Neural crest cell (in vitro differentiated cells): ENCODE measurements around the gene AIM2. TPM values are rescaled to one million over a fixed set of nuclear protein-coding genes. Genes with fewer than 3 reads are reported as not detected.
A peak's percentile ranks its signal among the peaks of the same experiment; 100 is the strongest.

Experiments
- DNase-seq: peaks from one replicate; pipeline ENCODE4 v3.0.0; 2021; ENCODE audit warnings: low read depth, mixed read lengths, low spot score
- H3K27ac Mint-ChIP-seq: one replicate; pipeline ENCODE4 v1.8.0; 2021; ENCODE audit warnings: mild to moderate bottlenecking, mixed read lengths; ENCODE audit not compliant: unreplicated experiment
- H3K27me3 Mint-ChIP-seq: 2 replicates; pipeline ENCODE4 v1.8.0; 2021; ENCODE audit warnings: low read depth, mild to moderate bottlenecking, mixed read lengths
- H3K36me3 Mint-ChIP-seq: 2 replicates; pipeline ENCODE4 v1.8.0; 2021; ENCODE audit warnings: low read depth, mild to moderate bottlenecking, mixed read lengths
- H3K4me1 Mint-ChIP-seq: 2 replicates; pipeline ENCODE4 v1.8.0; 2021; ENCODE audit warnings: mixed read lengths
- H3K4me3 Mint-ChIP-seq: one replicate; pipeline ENCODE4 v1.8.0; 2021; ENCODE audit warnings: mild to moderate bottlenecking, mixed read lengths
- H3K9me3 Mint-ChIP-seq: 2 replicates; pipeline ENCODE4 v1.8.0; 2021; ENCODE audit warnings: mixed read lengths
- CTCF ChIP-seq: fragments of 200-600 bp; sonication (generic); conservative IDR thresholded peaks from 2 replicates; pipeline ENCODE4 v1.5.0; 2021; ENCODE audit warnings: antibody characterized with exemption, mild to moderate bottlenecking
- total RNA-seq: library from RNA; stranded (reverse); gene quantifications from 2 replicates; pipeline ENCODE4 v1.2.1, GENCODE V29; 2021

Gene AIM2
- total RNA-seq, 1 donor from 2014 or later = 5.7 TPM

- H3K4me3 Mint-ChIP-seq = no peak overlapping the region
- no peaks in the 10 kb centered on the region for H3K9me3 Mint-ChIP-seq
Measured at GRCh38 chr1:159065106-159065505, 11.5 kb downstream of the AIM2 start.

GRCh38 chr1:159058751-159059150 lies 17.8 kb downstream of the AIM2 start:
- Mint-ChIP-seq H3K27ac (no peak overlapping the region), H3K36me3 (peaks cover 12% of the 10 kb centered on the region), H3K4me1 (peaks cover 24% of the 10 kb centered on the region), H3K27me3 (no peaks in the 10 kb centered on the region), H3K9me3 (peaks cover 3% of the 10 kb centered on the region), H3K4me3 (no peak overlapping the region)
- no peak for TF ChIP-seq CTCF
- DNase-seq = no peak

More at GRCh38 chr1:159065106-159065505, 11.5 kb downstream of the AIM2 start:
- no peak overlapping the region for H3K27ac Mint-ChIP-seq
- TF ChIP-seq CTCF = no peak
- DNase-seq = no peak
- no peaks in the 10 kb centered on the region for H3K4me1 Mint-ChIP-seq
- H3K36me3 Mint-ChIP-seq = peaks cover 7% of the 10 kb centered on the region
- no peaks in the 10 kb centered on the region for H3K27me3 Mint-ChIP-seq

- Mint-ChIP-seq H3K27ac (no peak overlapping the region), H3K9me3 (peaks cover 3% of the 10 kb centered on the region), H3K4me1 (peaks cover 28% of the 10 kb centered on the region), H3K4me3 (no peak overlapping the region), H3K36me3 (peaks cover 11% of the 10 kb centered on the region), H3K27me3 (no peaks in the 10 kb centered on the region)
- peak; percentile 5 for DNase-seq
- peak; percentile 40 for TF ChIP-seq CTCF
Measured at GRCh38 chr1:159056069-159056698, 20.4 kb downstream of the AIM2 start.

GRCh38 chr1:159055181-159055641 lies 21.4 kb downstream of the AIM2 start:
- Mint-ChIP-seq H3K9me3 (peaks cover 3% of the 10 kb centered on the region), H3K27ac (no peak overlapping the region)

GRCh38 chr1:159054427-159054826 lies 22.1 kb downstream of the AIM2 start:
- Mint-ChIP-seq H3K27me3 (no peaks in the 10 kb centered on the region), H3K36me3 (peaks cover 7% of the 10 kb centered on the region), H3K9me3 (peaks cover 3% of the 10 kb centered on the region), H3K4me1 (peaks cover 28% of the 10 kb centered on the region), H3K4me3 (no peak overlapping the region), H3K27ac (peak overlapping the region; percentile 6)
- DNase-seq = no peak
- no peak for TF ChIP-seq CTCF

More at GRCh38 chr1:159055181-159055641, 21.4 kb downstream of the AIM2 start:
- Mint-ChIP-seq H3K4me1 (peaks cover 28% of the 10 kb centered on the region), H3K27me3 (no peaks in the 10 kb centered on the region), H3K4me3 (no peak overlapping the region), H3K36me3 (peaks cover 7% of the 10 kb centered on the region)
- DNase-seq = no peak
- no peak for TF ChIP-seq CTCF
